Hindlimb muscle (tissue), 1 donor: ENCODE results near the gene TMEM203. TPM values are rescaled to one million over a fixed set of nuclear protein-coding genes. Genes with fewer than 3 reads are reported as not detected.

Experiments
- DNase-seq: peaks from one replicate; pipeline ENCODE4 v3.0.0-alpha.2; 2013
- polyA plus RNA-seq: library from polyadenylated mRNA; unstranded; fragments of 120-200 nt; gene quantifications from one replicate; pipeline ENCODE4 v1.2.1, GENCODE V29; 2013; ENCODE audit not compliant: insufficient read length

The TMEM203 gene
- polyA plus RNA-seq, 1 donor: 36.1 TPM

DNA sequence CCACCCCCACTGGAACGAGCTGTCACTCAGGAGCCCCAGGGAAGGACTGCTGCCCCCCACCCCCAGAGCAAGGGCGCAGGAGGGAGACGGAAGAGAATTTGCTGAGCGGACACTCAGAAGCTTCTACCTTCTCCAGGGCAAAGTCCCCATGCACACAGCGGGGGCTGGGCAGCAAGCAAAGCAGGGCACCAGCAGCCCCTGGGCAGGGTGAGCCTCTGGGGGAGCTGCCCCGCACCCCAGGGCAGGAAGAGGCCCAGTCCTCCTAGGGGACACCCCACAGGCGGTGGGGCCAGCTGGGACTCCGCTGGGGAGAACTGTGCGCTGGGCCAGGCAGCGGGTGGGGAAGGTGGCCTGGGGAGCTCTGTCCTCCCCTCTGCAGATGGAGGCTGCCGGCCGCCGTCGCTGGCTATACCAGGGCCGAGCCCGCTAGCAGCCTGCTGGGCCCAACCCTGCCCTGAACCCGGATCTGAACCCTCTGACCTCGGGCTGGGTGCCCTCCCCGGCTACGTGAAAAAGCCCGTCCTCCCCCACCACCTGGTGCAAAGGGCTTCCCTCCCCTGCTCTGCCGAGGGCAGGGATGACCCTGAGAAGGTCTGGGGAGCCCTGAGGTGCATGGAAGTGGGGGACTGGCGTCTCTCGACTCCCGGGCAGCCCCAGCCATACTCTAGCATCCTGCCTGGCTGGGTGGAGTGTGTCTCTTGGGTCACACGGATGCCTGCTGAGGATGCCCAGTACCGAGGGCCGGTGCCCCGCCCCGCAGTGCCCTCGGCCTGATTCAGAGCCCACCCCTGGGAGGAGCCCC is 24.7 kb upstream of the TMEM203 start:
- DNase-seq: no peak

DNA sequence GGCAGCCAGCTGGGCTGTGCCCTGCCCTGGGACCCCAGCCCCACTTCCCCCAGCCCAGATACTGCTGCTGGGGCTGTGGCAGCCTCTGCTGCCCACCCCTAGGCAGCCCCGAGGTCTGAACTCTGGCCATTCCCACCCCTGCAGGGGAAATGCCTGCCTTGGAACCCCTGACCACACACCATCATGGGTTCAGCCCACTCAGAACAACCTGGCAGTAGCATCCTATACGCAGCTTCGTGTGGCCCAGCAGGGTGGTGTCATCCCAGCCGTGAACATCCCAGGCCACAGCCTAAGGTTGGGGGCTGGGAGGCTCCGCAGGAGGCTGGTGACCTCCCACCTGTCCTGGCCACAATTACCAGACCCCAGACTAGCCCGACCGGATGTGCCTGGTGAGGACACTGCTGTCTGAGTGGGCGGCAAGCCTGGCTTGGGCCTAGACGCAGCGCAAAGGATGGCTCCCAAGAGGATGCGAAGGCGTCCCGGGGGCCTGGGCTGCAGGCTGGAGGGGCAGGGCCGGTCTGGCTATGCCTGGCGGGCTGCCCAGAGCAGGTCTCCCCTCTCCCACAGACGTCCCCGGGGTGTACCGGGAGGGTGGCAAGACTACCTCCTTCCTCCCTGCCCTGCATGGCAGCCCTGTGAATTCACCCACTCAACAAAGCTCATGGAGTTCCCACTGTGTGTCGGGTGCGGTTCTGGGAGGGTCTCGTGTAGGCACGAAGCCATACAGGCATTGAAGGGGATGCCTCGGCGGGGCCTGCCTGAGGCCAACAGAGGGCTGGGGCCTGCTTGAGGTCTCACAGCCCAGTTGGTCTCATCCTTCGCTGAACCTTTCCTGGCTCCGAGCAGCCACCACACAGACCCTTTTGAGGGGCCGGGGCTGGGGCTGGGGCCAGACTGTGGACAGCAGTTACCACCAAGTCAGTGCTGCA is 23.8 kb upstream of the TMEM203 start:
- DNase-seq: no peak

DNA sequence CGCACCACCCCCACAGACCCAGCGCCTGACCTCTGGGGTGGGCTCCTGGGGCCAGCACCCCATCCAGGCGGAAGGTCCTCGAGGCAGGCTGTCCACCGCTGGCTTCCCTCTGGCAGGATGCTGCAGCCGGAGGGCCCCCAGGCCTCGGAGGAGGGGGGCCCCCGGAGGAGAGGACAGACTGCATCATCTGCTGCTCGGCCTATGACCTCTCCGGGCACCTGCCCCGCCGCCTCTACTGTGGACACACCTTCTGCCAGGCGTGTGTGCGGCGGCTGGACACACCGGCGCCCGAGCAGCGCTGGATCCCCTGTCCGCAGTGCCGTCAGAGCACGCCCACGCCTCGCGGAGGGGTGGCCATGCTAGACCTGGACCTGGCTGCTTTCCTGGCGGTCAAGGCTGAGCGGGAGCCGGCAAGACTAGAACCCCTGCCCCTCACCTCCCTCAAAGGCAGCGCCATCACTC is 23.1 kb upstream of the TMEM203 start:
- no peak for DNase-seq

DNA sequence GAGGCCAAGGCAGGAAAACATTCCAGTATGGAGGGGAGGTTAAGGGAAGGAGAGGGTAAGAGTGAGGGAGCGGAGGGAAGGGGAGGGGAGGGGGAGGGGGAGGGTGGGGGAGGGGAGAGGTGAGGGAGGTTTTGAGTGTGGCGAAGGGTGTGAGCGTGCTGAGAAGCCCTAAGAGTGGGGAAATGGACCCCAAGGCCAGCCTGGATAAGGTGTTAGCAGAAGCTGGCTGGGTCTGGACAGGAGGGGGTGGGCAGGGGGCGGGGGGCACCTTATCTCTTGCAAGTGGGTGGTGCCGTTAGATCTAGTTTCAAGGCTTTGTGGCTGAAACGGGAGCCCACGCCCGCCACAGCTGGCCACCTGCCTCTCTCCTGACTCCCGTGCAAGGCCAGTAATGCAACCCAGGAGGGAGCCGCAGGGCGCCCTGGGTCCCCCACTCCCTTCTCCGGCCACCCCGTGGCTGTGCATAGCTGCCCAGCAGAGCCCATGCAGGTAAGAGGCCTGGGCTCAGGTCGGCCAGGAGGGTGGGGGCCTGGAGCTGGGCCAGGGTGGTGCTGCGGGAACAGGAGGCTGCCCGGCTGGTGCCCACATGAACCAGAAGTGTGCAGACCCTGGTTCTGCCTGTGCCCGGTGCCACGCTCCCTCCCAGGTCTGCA is 22.5 kb upstream of the TMEM203 start:
- no peak for DNase-seq

DNA sequence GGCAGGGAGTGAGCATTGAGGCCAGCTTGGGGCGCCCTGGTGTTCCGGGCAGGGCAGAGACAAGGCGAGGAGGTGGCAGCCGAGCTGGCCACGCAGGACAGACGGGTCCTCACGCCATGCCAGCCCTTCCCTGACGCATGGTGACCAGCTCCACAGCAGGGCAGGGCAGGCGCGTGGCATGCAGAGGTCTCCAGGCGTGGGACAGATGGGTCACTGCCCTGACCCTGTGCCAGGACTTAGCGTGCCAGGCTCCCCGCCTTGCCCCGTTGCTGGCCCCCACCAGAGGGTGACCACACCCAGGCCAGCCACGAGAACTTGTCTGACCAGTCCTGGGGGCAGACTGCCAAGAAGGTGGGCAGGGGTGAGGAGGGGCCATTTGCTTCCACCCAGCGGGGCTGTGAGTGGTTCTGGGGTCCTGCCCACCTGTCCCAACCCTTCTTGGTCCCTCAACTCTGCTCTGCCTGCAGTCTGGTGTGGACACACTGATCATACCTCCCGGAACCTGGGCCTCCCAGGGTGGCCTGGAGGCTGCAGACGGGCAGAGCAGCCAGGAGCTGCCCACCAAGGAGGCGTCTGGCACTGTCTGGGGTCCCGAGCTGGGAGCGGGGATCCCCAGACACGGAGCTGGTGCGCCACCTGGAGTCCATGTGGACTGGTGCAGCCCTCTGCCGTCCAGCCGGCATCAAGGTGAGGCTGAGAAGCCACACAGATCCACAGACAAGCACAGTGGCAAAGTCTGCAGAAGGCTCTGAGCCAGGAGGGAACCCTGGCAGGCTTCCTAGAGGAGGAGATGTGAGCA is 21.8 kb upstream of the TMEM203 start, which contains the start of gene RNF224:
Gene RNF224, plus strand, starts transcription at position 449 of the 799 bp plus-strand sequence. CDS start 834 bp downstream, outside the sequence.
- peak; percentile 64 for DNase-seq

DNA sequence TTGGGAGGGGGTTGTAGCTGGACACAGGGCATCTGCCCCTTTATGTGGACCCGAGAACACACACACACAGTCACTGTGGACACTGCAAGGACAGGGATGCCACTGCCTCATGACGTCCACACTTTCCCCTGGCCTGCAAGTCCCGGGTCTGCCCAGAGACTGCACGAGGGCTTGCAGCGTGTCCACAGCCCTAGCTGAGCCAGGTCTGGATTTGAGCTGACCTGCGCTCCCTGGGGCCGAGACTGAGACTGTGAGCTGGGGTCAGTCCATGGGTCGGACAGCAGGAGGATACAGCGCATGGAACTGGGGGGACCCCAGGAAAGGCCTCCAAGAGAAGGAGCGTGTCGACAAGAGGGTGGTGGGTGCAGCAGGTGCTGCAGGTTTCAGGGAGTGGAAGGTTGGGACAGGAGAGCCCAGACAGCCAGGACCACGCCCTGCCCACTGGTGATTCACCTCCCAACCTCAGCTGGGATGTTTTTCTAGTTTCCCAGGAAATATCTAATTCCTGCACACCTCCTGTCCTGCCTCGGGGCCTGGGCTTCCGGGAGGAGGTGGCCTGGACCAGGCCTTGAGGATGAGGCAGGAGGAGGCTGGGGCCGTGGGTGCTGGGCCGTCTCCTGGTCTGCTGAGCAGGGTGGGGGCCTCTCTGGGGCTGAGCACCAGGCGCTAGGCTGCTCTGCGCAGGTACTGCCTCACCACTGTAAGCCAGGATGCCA is 21.0 kb upstream of the TMEM203 start:
- no peak for DNase-seq

DNA sequence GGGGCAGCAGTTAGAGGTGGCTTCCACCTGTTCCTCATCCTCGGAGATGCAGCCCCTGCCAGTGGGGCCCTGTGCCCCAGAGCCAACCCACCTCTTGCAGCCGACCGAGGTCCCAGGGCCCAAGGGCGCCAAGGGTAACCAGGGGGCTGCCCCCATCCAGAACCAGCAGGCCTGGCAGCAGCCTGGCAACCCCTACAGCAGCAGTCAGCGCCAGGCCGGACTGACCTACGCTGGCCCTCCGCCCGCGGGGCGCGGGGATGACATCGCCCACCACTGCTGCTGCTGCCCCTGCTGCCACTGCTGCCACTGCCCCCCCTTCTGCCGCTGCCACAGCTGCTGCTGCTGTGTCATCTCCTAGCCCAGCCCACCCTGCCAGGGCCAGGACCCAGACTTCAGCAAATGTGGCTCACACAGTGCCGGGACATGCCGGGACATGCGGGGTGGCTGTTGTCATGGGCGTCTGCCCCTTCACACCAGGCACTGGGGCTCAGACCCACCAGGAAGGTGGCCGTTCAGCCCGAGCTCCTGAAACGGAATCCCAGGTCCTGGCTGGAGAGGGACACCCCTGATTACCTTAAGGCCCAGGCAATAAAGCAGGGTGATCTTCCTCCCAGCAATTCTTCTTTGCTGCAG is 20.4 kb upstream of the TMEM203 start:
- no peak for DNase-seq

DNA sequence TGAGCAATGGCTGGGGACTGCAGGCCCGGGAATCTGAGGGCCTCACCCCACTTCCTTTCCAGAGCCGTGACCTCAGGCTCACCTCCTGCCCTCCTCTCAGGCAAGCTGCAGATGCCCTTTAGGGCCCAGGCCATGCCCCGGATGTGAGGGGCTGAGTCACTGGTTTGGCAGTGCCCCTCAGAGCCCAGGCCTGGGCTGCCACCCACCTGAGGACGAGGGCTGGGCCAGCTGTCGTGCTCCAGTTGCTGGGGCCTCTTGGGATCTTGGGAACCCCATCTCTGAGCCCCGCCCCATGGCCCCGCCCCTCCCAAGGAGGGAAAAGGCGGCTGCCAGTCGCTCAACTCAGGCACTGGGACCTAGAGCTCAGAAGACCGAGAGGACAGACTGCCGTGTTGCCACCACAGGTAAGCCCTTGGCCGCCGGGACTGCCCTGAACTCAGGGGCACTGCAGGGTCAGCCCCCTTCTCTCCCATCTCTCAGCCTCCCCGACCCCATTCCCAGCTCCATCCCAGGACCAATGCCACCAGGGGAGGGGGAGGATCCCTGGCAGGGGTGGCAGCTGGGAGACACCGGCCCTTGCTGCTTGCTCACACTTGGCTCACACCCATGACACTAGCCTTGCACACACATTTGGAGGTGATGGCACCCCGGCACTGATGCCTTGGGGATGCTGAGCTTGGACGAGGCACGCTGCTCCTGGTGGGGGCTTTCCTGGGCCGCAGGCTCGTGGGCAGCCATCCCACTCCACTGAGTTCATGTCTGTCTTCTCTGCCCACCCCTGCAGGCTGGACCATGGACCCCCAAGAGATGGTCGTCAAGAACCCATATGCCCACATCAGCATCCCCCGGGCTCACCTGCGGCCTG is 19.6 kb upstream of the TMEM203 start, which contains the start of gene CYSRT1:
Gene CYSRT1, plus strand, starts transcription at position 345 of the 865 bp plus-strand sequence. Its CDS starts 448 bp downstream, at position 793.
- DNase-seq: no peak

DNA sequence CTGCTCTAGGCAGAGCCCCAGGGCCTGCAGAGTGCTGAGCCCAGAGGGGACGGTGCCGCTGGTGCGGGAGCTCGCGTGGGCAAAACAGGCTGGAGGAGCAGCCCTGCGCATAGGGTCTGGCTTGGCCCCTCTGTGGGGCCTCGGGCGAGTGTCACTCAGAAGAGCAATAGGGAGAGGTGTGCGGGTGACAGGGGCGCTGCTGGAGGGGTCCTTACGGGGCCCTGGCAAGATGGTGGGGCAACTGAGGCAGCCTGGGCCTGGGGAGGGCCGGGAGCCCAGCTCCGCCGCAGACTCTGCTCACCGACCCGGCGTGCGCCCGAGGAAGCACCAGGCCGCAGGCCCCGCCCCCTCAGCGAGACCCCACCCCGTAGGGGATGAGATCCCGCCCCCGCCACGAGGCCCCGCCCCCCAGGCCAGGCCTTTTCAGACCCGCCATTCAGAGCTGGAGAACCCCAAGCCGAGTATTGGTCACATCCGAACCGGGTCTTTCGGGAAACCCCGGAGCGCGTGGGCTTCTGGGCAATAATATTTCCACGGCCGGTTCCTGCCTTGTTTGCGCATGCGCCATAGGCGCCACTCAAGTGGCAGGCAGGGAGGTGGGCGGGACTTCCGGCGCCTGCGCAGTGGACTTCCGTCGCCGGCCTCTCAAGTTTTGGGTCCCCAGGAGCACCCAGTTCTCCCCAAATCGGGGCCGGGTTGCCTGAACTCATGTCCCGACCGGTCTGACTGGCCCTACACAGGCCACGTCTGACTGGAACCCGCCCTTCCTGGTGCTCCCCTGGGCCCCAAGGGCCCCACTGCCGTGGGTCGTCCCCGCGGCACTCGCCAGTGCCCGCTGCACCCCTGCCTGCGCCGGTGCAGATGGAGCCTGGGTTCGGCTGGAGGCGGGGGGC is 17.9 kb upstream of the TMEM203 start:
- DNase-seq: peak; percentile 96

DNA sequence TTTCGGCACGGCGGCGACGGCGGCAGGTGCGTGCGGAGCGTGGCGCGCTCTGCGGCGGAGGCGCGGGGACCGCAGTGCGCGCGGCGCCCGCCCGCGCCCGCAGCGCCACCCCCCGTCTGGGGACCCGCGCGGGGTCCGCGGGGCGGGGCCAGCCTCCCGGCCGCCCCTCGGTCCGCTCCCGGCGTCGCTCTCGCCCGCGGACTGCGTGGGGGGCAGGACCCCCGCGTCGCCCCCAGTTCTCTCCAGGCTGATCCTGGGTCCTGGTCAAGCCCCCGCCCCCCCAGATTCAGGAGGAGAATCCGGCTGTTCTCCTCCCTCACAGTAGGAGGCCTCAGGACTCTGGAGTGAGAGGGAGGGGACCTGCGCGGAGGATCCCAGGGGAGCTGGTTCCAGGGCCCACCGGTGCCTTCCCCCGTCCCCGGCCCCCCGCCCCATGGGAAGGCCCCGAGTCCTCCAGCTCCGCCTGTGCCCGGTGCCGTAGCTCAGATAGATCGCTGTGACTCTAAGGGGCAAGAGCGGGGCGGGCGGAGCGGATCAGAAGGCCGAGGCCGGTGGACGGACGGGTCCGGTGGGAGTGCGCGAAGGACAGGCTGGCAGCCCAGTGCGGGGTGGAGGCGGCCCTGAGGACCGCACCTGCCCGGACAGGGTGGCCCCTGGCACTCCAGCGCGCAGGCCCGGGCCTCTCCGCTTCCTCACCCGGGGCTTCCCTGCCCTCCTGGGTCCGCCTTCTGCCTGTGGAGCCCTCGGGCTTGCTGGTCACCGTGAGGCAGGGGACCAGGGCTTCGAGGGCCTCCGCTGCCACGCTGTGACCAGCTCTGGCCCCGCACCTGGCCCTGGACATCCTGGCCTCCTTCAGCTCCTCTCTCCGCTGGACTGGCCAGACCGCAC is 17.0 kb upstream of the TMEM203 start, which contains the start of gene RNF208:
Gene RNF208, minus strand, starts transcription at position 51 of the 888 bp plus-strand sequence. CDS start 1,028 bp downstream, outside the sequence.
- DNase-seq: no peak

DNA sequence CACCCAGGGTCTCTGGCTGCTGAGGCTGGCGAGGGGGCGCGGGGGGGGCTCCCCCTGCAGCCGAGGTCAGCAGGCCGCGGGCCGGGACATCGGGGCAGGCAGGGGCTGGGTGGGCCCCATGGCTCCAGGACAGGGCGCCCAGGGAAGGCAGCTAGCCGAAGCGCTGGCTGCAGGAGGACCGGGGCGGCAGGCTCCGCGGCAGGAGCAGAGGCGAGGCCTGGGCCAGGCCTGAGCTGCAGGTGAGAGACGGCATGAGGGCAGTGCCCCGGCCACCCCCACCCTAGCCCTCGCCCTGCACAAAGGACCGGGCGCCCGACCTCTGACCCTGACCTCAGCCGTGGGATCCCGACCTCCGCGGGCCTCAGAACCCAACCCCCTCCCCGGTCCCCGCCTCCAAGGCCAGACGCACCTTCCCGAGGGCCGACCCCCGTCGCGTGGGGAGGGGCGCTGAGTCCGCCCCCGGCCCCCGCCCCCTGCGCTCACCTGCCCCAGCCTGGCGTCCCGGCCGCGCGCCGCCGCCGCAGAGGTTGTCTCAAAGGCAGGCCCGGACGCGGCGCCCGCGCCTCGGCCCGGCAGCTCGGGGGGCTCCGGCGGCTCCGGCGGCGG is 16.2 kb upstream of the TMEM203 start:
- DNase-seq: no peak

DNA sequence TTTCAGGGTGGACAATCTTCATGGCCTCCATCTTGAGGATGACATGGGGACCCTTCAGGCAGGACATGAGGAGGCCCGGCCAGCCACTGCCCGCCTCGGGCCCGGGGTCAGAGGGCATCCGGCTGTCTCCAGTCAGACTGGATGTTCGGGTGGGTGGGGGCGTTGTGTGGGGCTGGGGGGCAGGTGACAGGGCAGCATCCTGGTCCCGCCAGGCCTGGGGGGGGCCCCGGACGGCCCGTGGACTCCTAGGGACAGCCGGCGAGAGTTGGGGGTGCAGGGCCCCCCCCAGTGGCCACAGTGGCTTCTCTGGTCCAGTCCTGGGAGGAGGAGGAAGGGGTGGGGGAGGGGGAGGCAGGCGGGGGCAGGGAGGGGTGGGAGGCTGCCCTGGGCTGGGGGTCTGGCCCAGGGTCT is 15.7 kb upstream of the TMEM203 start:
- DNase-seq: no peak

DNA sequence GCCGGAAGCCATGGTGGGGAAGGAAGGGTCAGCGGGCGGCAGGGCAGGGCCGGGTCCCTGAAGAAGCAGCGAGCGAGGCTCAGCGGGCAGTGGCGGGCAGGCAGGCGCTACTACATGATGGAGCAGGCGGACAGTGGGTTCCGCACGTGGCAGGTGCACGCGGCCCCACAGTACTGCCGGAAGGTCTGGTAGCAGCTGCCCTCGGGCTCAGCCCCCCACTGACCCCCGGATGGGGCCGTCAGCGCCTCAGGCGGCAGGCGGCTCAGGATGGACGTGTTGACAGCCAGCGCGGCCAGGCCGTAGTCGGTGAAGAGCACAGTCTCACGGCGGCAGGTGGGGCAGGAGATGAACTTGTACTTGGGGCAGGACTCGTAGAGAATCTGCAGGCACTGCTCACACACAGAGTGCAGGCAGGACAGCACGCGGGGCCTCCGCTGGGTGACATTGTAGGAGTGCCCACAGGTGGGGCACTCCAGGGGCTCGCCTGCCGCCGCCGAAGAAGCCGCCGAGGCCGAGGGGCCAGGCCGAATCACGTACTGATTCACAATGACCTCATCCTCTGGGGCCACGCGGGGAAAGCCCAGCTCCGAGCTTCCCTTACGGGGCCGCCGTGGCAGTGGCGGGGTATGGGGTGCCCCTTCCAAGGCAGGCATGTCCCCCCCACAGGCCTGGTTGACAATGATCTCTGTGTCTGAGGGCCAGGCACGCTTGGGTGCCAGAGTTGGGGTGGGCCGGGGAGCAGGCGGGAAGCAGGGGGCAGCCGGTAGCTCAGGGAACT is 15.1 kb upstream of the TMEM203 start:
- no peak for DNase-seq

DNA sequence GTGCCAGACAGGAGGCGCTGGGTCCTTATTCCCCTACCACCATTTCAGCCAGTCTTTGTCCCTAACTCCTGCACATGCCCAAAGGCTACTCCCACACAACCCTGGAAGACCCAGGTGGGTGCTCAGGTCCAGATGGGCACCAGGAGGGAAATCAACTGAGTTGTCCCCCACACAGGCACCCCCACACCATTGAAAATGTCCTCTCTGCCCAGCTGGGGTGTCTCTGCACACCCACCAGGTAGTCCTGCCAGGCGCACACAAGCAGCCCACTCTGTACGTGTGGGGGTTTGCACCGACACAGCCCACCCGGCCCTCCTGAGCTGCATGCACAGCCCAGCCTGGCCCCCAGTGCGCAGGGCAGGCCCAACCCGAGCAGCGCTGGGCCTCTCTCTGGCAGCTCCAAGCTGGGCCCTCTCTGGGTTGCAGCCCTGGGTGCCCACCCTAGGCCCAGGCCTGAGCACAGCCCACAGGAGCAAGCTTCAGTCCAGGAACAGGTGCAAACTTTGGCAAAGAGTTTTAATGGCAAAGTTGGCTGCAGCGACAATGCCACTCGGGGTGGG is 14.4 kb upstream of the TMEM203 start:
- DNase-seq: no peak

DNA sequence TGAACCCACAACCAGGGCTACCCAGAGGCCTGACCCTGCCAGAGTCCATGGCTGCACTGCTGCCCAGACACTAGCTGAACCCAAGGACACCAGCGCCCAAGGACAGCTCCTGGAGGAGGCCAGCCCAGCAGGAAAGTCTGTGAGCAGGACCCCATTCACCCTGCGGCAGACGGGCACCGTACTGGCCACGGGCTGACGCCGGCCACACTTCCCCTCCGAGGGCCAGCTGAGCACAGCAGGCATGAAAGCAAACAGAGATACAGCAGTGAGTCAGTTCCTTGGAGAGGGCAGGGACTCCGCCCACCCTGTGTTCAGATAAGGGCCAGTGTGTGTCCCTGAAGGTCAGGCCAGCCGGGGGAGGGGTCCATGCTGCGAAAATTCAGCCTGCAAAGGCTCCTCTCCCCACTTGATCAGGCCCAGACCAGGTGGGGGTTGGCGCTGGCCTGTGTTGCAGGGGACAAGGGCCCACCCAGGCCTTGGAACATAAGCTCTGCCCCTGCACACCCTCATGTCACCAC is 13.4 kb upstream of the TMEM203 start:
- DNase-seq: no peak
